GM12875 (cell line): ENCODE results near the gene ALS2CL.
"Not testable (repeated sequence)": the region's sequence is repeated elsewhere in the genome, so short reads cannot be mapped to it uniquely, and the experiment has no call there.

Source experiments
- H3K4me3 ChIP-seq: one replicate; pipeline ENCODE4 v1.5.1; 2011; ENCODE audit warnings: low read depth, low read length, control low read depth
- CTCF ChIP-seq: IDR thresholded peaks from 2 replicates; pipeline ENCODE4 v1.5.1; 2011; ENCODE audit warnings: low read depth, mild to moderate bottlenecking, control low read depth, inconsistent platforms, low read length, moderate library complexity, borderline replicate concordance; ENCODE audit not compliant: insufficient read depth

Gene ALS2CL

GRCh38 chr3:46705751-46706552 lies 12.5 kb upstream of the ALS2CL start:
- no peak for TF ChIP-seq CTCF

GRCh38 chr3:46705022-46705530 lies 11.6 kb upstream of the ALS2CL start:
- no peak overlapping the region for H3K4me3 ChIP-seq
- peak; percentile 93 for TF ChIP-seq CTCF

More at GRCh38 chr3:46705751-46706552, 12.5 kb upstream of the ALS2CL start:
- H3K4me3 ChIP-seq: no peak overlapping the region

- not testable (repeated sequence) for H3K4me3 ChIP-seq
Measured at GRCh38 chr3:46704346-46704745, 10.9 kb upstream of the ALS2CL start.

- no peak for TF ChIP-seq CTCF
- no peak overlapping the region for H3K4me3 ChIP-seq
Measured at GRCh38 chr3:46703013-46703520, 9.6 kb upstream of the ALS2CL start.

GRCh38 chr3:46702246-46703012 lies 8.9 kb upstream of the ALS2CL start:
- H3K4me3 ChIP-seq: no peak overlapping the region
- TF ChIP-seq CTCF: no peak

- H3K4me3 ChIP-seq: no peak within 1 kb of the TSS
Measured at GRCh38 chr3:46701181-46701939, 7.9 kb upstream of the ALS2CL start, which contains the start of gene TMIE. Gene TMIE (plus strand): TSS chr3:46701392. CDS start chr3:46701488, 96 bp downstream.

More at GRCh38 chr3:46701181-46701939, 7.9 kb upstream of the ALS2CL start, which contains the start of gene TMIE:
- TF ChIP-seq CTCF: no peak
